Fibroblast of mammary gland (primary cell): ENCODE data around the gene KLF3.

Source experiments
- DNase-seq: peaks from one replicate; pipeline ENCODE4 v3.0.0-alpha.2; 2010; ENCODE audit warnings: low read depth
- H3K4me3 ChIP-seq: 2 replicates; pipeline ENCODE4 v1.5.1; 2011; ENCODE audit warnings: low read depth, mild to moderate bottlenecking, low read length, moderate library complexity; ENCODE audit not compliant: control insufficient read depth
- CTCF ChIP-seq: conservative IDR thresholded peaks from 2 replicates; pipeline ENCODE4 v1.5.1; 2011; ENCODE audit warnings: low read depth, low read length, inconsistent platforms; ENCODE audit not compliant: control insufficient read depth, insufficient read depth

Gene KLF3

DNA sequence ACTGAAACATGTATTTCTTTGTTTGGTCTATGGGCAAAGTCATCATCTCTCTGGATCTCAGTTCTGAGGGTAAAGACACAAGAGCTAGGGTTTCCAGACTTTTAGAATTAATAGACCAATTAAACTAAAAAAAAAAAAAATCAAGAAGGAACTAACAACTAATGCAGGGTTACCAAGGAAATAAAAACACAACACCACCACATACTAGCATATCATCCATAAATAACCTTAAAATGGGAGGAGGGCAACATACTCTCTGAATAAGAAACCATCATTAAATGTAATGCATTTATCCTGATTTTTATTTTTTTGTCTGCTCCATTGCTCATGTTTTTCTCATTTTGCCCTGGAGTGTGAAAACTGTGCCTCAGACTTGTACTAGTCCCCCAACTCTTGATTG, 33.5 kb upstream of the KLF3 start:
- no peak overlapping the region for H3K4me3 ChIP-seq
- DNase-seq: no peak
- no peak for TF ChIP-seq CTCF

- no peak for DNase-seq
- no peak overlapping the region for H3K4me3 ChIP-seq
- TF ChIP-seq CTCF: no peak
These were observed 29.8 kb upstream of the KLF3 start for GRCh38 chr4:38634047-38634759.

- DNase-seq: no peak
- TF ChIP-seq CTCF: no peak
- H3K4me3 ChIP-seq: no peak overlapping the region
These were observed 24.8 kb upstream of the KLF3 start for GRCh38 chr4:38639242-38639641.

- DNase-seq: no peak
- H3K4me3 ChIP-seq: no peak overlapping the region
- no peak for TF ChIP-seq CTCF
These were observed 22.2 kb upstream of the KLF3 start for GRCh38 chr4:38641811-38642210.

GRCh38 chr4:38644201-38644600, 19.8 kb upstream of the KLF3 start:
- H3K4me3 ChIP-seq: no peak overlapping the region
- DNase-seq: no peak
- no peak for TF ChIP-seq CTCF

GRCh38 chr4:38647101-38647819, 16.7 kb upstream of the KLF3 start:
- no peak for DNase-seq
- TF ChIP-seq CTCF: no peak
- no peak overlapping the region for H3K4me3 ChIP-seq
